ENCODE measurements around the gene VIT.
A peak's percentile ranks its signal among the peaks of the same experiment; 100 is the strongest.

Gene VIT

DNA sequence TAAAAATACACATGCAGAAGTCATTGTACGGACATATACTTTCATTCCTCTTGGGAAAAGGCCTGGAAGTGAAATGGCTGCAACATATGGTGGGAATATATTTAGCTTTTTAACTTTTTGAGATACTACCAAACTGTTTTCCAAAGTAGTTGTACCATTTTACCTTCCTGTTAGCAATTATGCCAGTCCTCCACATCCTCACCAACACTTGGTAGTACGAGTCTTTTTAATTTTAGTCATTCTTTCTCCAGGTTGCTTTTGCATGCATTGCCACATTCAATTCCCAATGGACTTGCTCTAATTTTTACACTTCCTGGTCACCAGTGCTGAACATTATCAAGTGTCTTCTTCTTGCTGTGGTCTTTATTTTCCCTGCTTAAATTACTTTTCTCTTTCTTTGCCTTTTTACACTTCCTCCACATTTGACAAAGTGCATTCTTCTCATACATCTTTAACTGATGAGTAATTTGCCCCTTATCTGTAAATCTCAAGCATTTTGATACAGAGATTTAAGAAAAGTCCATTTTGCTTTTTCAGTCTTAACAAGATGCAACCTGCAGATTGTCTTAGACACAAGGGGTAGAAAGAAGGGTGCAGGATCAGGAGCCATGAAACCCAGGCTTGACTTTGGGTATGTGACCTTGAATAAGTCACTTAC lies 14.5 kb downstream of the VIT start:
- no peak for DNase-seq

DNA sequence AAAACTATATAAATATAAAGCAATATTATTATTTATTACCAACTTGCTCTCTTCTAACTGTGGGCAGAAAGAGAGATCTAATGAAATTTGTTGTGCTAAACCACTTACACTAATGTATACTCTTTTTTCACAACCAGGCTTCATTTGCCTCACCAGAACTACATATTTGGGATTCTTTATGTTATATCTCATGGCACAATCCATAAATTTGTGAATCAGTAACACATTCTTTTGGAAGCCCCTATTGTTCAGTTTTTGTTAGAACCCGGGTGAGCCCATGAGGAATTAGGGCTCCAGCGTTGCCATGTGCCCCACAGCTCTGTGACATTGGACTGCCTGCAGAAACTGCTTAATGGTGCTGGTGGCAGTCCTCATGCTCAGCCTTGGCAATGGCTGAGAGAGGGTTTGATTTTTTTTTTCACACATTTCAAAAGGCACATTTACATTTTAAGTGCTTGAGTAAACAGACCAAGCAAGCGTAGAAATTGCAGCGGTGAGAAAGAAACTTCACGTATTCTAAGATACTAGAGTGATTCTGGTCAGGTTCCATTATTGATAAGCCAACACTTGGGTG lies 15.3 kb downstream of the VIT start:
- DNase-seq, result no peak

DNA sequence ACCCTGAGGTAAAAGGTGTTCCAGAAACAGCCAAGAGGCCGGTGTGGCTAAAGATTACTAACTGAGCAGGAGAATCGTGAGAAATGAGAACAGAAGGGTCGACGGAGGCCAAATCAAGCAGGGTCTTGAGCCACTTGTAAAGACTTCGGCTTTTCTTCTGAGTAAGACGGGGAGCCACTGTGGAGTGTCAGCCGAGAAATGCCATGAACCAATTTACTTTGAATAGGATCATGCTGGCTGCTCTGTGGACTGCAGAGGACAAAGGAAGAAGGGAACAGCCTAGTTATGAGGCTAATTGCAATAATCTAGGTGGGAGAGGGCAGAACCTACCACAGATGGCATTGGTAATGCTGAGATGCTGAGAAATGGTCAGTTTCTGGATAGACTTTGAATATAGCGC lies 16.8 kb downstream of the VIT start:
- DNase-seq, result no peak

DNA sequence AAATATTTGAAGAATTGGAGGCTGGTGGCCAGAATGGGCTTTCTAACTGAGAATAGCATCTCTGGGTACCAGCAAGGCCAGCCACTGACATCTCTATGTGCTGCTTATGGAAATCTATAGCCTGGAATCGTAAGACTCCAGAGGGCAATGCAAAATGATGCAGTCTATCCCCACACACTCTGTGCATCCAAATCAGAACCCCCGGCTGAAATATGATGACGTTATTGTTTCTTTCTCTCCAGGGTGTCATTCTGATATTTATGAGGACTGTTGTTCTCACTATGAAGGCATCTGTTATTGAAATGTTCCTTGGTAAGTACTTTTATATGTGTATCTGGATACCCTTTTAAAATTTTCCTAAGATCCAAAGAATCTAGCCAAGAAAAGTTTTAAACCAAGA lies 19.6 kb downstream of the VIT start:
- DNase-seq, result no peak

DNA sequence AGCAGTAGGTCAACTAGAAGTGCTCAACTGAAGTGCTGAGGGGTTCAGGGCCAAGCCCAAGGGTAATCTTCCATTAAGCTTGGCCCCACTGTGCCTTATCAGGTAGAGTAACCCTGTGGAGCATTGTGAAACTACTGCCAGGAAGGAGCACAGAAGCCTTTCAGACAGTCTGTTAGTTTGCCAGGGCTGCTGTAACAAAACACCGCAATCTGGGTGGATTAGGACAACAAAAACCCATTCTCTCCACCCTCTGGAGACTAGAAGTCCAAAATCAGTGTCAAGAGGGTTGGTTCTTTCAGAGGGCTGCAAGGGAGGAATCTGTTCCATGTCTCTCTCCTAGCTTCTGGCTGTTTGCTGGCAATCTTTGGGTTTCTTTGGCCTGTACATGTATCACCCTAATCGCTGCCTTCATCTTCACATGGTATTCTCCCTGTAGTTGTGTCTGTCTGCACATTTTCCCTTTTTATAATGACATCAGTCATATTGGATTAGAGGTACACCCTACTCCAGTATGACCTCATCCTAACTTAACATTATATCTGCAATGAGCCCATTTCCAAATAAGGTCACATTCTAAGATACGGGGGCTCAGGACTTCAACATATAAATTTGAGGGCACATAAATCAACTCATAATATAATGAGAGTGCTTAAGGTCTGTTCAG lies 21.2 kb downstream of the VIT start:
- DNase-seq, result no peak

DNA sequence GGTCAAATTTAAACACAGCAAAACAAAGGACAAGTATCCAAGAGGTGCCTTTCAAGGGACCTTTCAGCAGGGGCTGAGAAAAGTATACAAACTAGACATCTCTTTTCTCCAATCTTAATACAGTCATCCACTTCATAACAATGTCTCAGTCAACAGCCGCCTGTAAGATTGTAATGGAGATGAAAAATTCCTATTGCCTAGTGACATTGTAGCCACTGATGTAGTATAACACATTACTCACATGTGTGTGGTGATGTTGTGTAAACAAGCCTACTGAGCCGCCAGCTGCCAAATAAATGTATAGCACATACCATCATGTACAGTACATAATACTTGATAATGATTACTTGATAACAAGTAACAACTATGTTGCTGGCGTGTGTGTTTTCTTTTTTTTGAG lies 31.0 kb downstream of the VIT start:
- no peak for DNase-seq

DNA sequence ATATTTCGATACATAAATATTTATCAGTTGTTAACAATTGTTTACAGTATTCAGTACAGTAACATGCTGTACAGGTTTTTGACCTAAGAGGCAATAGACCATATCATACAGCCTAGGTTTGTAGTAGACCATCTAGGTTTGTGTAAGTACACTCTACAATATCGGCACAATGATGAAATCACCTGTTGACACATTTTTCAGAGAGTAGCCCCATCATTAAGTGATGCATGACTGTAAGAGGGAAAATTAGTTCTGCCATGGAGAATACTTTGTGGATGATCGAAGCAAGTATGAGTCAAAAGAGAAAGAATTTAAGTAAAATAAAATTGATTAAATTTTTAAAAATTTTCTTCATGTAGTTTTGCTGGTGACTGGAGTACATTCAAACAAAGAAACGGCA lies 32.6 kb downstream of the VIT start:
- no peak for DNase-seq

DNA sequence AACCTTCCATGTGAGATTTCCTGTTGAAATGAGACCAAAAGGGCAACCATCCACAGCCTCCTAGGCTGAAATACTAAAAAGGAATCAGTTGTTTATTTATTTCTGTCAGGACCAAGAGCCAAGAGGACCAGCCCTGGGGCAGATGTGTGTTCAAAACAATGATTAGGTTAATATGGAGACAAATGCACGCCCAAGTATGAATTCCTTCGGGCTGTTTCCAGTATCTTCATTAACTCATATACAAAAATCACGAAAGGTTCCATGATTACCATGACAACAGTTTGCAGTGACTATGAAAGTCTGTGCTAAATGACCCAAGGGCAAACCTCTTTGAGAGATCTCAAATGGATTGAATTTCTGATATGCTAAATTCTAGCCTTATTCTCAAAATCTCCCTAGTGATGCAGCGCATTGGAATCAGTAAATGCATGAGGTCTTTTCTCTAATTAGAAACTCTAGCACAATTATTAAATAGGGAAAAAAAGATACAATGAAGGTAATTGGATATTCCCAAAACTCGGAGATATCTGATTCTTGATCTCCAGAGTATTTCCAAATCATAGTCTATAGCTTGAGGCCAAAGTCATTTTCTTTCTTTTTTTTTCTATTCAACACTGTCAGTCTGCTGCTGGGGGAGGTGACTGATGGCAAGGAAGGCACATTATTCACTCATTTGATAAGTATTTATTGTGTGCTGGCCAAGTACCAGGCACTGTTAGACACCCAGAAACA lies 35.6 kb downstream of the VIT start:
- DNase-seq, result peak; percentile 91

DNA sequence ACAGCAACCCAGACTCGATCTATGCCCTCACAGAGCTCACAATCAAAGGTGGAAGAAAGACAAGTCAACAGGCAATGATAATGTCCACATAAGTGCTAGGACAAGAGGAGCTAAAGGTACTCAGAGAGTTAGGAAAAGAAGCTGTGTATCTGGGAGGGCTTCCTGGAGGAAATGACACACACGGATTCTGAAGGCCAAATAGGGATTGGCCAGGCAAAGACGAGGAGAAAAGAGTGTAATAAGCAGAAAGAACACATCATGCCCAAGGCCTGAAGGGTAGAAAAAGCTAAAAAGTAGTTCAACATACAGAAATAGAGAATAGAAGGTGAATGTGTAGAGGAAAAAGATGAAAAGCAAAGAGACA lies 36.1 kb downstream of the VIT start:
- no peak for DNase-seq

DNA sequence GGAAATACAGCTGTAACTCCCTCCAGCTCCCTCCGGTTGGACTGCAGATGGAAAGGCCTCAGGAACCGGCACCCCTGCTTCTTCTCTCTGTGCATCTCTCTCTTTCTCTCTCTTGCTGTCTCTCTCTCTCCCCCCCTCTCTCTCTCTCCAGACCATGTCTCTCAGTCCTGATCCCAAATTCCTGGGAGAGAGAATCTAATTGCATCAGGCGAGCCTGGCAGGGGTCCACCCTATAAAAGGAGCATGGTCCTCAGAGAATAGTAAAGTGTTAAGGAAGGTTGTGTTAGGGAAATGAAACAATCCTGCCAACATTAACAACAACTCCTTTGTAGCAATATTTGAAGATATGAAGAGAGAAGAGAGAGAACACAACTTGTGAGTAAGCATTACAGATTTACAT lies 36.7 kb downstream of the VIT start:
- DNase-seq, result no peak

DNA sequence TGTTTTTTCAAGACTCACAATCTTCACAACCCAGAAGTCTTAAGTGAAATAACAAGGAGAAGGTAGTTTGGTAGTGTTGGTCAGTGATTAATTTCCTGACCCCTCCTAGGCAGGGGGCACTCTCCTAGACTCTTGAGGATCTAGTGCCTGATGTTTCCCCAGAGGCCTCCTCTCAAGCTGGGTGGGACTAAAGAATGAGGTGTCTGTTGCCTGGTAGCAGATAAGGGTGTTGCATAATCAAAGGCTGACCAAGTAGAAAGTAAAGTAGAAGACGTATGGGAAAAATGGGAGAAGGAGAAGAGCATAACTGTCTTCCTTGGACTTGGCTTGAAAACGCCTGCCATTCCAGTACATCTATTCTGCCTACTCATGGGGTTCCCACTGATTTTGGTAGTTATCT lies 37.8 kb downstream of the VIT start:
- DNase-seq, result no peak

DNA sequence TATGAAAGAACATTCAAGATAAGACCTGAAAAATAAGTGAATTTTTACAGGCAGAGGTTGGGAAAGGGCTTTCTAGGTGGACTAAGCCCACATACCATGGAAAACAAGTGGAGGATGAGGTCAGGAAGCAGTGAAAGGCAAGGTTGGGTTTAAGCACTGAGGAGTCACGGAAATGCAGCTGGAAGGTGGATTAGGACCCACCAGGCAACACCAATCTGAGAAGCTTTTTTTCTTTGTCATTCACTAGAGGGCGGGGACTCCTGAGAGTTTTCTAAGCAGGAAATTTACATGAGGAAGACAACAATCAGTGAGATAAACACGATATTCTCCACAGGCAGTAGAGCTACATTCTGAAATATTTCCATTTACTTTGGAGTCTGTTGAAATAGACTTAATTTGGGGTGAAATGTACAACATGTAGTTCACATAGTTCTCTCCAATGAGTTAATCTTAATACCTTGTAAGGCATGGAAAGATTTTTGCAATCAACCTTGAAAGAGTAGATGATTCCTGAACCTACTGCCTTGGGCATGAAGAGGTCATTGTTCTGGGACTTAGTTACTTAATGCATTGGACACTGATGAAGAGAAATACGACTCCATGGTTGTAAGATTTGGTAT lies 40.7 kb downstream of the VIT start:
- DNase-seq, result no peak

DNA sequence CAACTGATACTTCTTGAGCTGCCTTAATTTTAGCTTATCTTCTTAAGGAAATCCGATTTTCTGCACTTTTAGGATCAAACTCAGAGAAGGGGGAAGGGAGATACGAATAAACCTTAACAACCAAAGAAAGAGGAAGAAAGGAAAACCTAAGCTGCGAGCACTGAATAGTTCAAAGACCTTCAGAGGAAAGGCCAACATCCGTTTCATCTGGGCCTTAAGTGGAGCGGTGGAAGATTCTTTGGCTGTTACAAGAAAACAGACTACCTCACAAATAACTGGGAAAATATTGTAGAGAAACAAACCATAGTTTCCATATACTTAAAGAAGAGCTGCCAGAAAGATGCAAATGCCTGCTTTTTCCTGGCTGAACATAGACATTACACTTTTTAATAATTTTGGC lies 43.6 kb downstream of the VIT start:
- no peak for DNase-seq

DNA sequence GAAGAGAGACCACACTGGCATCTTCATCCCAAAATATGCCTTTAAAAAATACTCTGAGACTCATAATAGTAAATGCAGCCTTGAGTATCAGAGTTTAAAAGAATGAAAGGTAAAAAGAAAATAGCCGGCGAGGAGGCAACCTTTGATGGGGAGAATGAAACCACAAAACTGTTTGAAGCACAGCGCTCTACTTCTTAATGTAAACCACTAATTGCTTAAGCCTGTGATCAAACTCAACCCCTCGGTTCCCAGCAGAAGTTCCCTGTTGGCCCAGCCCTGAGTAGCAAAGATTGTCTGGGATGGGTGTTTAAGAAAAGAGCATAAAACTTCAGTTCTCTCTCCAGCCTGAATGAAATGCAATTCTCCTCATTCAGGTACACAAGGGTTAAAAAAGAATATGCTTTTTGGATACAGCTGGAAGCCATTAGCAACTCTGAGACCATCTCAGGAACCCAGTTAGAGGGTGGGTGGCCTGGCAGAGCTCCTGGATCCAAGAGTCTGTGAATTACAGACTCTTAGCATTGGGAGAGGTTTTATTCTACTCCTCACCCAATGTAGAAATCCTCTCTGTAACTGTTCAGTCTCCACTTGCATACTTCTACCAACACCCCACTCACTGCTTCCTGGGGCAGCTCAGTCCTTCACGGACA lies 44.8 kb downstream of the VIT start:
- no peak for DNase-seq

DNA sequence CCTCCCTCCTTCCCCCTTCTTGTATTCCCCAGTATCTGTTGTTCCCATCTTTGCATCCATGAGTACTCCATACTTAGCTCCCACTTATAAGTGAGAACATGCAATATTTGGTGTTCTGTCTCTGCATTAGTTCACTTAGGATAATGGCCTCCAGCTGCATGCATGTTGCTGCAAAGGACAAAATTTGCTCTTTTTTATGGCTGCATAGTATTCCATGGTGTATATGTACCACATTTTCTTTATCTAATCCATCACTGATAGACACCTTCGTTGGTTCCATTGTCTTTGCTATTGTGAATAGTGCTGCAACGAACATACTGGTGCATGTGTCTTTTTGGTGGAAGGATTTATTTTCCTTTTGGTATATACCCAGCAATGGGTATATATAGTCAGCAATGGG lies 47.4 kb downstream of the VIT start:
- DNase-seq, result no peak

DNA sequence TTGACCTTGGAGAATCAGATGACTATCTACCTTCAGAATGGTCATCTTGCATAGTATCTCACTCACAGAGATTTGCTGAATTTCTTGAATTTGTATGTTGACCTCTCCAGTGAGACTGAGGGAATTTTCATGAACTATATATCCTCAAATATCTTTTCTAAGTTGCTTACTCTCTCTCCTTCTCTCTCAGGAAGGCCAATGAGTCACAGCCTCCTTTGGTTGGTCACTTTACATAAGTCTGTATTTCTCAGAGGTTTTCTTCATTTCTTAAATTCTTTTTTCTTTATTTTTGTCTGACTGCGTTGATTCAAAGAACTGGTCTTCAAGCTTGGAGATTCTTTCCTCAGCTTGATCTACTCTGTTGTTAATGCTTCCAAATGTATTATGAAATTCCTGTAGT lies 51.7 kb downstream of the VIT start:
- no peak for DNase-seq

DNA sequence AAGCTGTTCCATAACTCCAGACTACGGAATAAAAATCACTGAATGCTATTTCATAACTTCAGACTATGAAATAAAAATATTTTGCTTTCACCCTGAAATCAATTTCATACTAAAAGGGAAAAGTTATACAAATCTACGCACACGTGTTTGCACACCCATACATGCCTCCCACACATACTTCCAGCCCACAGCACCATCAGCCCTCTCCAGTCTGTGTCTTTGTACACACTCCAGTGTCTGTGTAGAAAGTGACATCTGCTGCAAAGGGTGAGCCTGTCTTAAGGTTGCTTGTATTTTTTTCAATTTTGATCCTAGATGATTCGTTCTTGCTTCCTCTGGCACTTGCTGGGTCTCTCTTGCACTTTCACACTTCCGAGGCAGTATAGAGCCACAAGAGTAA lies 53.6 kb downstream of the VIT start:
- DNase-seq, result no peak

DNA sequence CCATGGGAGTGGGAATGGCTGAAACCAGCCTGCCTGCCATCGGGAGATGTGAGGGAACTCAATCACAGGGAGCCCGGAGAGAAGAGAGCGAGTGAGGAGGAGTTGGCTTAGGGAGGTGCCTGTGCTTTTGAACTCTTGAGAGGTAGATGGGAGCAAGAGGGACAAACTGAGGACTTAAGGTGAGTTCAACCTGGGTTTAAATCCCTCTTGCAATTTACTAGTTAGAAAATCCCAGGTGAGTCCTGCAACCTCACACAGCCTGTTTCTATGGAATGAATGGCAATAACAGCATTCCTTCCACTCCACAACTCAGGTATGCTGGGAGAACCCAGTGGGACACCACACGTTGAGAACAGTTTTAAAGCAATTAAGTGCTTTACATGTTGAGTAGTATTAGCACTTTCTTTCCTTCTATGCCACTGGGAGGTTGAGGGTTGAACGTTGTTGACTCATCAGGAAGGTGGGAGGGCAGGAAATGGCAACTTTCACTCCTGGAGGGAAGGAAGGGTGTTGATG lies 57.3 kb downstream of the VIT start:
- DNase-seq, result no peak

DNA sequence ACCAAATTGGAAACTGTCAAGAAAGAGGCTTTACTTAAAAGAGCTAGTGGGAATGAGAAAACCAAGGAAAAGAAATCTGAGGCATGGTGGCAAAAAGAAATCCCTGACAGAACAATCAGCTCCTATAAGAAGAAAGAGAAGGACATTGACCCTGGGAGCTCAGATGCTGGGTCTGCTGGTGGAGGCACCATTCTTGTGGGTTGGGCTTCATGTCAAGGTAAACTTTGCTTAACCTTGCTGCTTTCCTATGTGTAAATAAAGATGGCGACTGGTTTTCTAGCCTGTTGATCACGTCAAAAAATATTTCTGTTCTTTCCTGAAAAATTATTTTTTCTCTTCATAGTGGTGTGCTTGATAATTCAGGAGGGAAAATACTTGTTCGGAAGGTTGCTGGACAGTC lies 58.1 kb downstream of the VIT start:
- DNase-seq, result no peak

DNA sequence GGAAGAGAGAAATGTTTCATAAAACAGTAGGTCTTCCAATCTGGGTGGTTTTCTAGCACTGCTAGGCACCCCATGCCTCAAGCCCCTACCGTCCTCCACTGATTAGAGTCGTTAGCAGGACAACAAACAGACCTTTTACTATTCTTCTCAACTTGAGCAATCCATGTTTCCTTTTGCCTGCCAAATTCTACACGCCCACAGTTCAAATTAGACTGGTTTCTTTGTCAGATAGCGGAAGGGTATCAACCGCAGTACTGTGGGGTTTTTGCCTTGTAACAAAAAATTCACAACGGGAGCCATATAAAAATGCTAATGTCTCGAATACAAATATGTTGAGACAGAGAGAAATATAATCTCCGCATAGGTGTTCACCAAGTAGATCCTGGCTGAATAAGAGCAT lies 59.9 kb downstream of the VIT start:
- no peak for DNase-seq

DNA sequence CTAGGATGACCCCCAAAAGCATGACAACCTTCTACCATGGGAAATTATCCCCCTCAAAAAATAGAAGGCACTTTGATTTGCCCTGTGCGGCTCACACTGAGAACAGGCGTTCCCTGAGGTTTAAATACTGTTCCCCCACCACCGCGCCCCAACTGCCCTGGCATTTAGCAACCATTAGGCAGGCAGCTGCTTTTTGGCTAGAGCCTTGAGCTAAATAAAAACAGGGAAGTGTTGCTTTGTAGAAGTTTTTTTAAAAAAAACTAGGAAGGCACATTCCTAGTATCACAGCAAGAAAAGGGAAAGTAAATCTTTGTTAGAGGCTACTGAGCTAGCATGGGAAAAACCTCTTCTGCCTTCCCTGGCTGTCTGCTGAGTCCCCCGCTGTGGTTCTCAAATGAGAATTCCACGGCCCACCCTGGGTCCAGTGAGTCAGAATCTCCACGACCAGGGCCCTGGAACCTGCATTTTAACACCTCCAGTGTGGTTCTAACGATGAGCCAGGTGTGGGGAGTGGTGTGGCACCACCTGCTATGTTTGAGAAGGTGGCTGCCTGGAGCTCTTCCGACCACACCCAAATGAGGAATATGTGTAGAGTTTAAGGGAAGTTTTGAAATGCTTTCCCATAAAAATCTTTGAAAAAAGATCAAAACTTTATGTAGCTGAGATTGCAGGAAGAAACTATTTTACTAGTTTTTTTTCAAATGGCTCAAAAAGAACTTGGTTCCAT lies 66.4 kb downstream of the VIT start:
- DNase-seq, result no peak

DNA sequence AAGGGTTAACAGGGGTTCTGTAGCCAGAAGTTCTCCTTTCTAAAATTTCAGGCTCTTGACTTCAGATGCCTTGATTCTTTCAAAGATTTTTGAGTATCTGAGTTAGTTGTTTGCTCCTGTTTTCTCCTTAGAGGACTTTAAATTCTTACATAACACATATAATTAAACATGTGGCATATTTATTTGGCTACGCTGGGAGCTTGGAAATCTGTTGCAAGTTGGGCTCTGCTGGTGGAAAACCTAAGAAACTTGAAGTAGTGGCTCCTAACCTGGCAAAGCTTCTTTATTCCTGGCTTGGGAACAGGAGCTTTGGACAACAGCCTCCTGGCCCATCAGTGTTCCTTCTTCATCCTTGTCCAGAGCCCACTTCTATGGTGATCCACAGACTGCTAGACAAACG lies 72.6 kb downstream of the VIT start:
- DNase-seq, result no peak

All from amniotic stem cell (primary cell).